Chondrocyte (in vitro differentiated cells): ENCODE data around the gene ATP6V1E1. TPM values are rescaled to one million over a fixed set of nuclear protein-coding genes. Genes with fewer than 3 reads are reported as not detected.

Experiments
- DNase-seq: peaks from one replicate; pipeline ENCODE4 v3.0.0; 2021; ENCODE audit warnings: mixed read lengths, low spot score
- H3K27ac Mint-ChIP-seq: one replicate; pipeline ENCODE4 v1.8.0; 2021; ENCODE audit warnings: mild to moderate bottlenecking, moderate library complexity, mixed read lengths; ENCODE audit not compliant: unreplicated experiment
- H3K27me3 Mint-ChIP-seq: 2 replicates; pipeline ENCODE4 v1.8.0; 2021; ENCODE audit warnings: low read depth, mixed read lengths
- H3K36me3 Mint-ChIP-seq: 2 replicates; pipeline ENCODE4 v1.8.0; 2021; ENCODE audit warnings: low read depth, mixed read lengths
- H3K4me1 Mint-ChIP-seq: 2 replicates; pipeline ENCODE4 v1.8.0; 2021; ENCODE audit warnings: low read depth, mild to moderate bottlenecking, mixed read lengths
- H3K4me3 Mint-ChIP-seq: one replicate; pipeline ENCODE4 v1.8.0; 2021; ENCODE audit warnings: mild to moderate bottlenecking, moderate library complexity, mixed read lengths; ENCODE audit not compliant: unreplicated experiment
- H3K9me3 Mint-ChIP-seq: 2 replicates; pipeline ENCODE4 v1.8.0; 2021; ENCODE audit warnings: low read depth, mixed read lengths
- CTCF ChIP-seq: fragments of 200-600 bp; sonication (generic); IDR thresholded peaks from 2 replicates; pipeline ENCODE4 v1.5.0; 2021; ENCODE audit warnings: antibody characterized with exemption, mild to moderate bottlenecking, moderate library complexity
- total RNA-seq: library from RNA; stranded (reverse); gene quantifications from 3 replicates; pipeline ENCODE4 v1.2.1, GENCODE V29; 2021

ATP6V1E1 gene
- total RNA-seq, 1 donor from 2014 or later: 120 TPM

- Mint-ChIP-seq H3K4me3 (no peak overlapping the region), H3K9me3 (no peaks in the 10 kb centered on the region), H3K36me3 (no peaks in the 10 kb centered on the region), H3K27ac (no peak overlapping the region), H3K4me1 (peaks cover 2% of the 10 kb centered on the region), H3K27me3 (no peaks in the 10 kb centered on the region)
- DNase-seq: no peak
- TF ChIP-seq CTCF: no peak
Observed at GRCh38 chr22:17583151-17583550, 45.4 kb downstream of the ATP6V1E1 start.

- Mint-ChIP-seq H3K27ac (no peak overlapping the region), H3K4me3 (no peak overlapping the region), H3K36me3 (no peaks in the 10 kb centered on the region), H3K4me1 (peaks cover 5% of the 10 kb centered on the region), H3K27me3 (no peaks in the 10 kb centered on the region), H3K9me3 (no peaks in the 10 kb centered on the region)
- TF ChIP-seq CTCF: no peak
- DNase-seq: no peak
Observed at GRCh38 chr22:17581631-17582030, 46.9 kb downstream of the ATP6V1E1 start.

GRCh38 chr22:17581056-17581455 is 47.5 kb downstream of the ATP6V1E1 start:
- H3K27me3 Mint-ChIP-seq: no peaks in the 10 kb centered on the region

GRCh38 chr22:17580441-17581031 is 48.0 kb downstream of the ATP6V1E1 start:
- Mint-ChIP-seq H3K27me3 (no peaks in the 10 kb centered on the region), H3K4me1 (peaks cover 8% of the 10 kb centered on the region), H3K9me3 (no peaks in the 10 kb centered on the region), H3K27ac (no peak overlapping the region), H3K4me3 (no peak overlapping the region), H3K36me3 (no peaks in the 10 kb centered on the region)
- DNase-seq: no peak
- no peak for TF ChIP-seq CTCF

More at GRCh38 chr22:17581056-17581455, 47.5 kb downstream of the ATP6V1E1 start:
- Mint-ChIP-seq H3K4me3 (no peak overlapping the region), H3K27ac (no peak overlapping the region), H3K4me1 (peaks cover 8% of the 10 kb centered on the region), H3K9me3 (no peaks in the 10 kb centered on the region), H3K36me3 (no peaks in the 10 kb centered on the region)
- no peak for DNase-seq
- TF ChIP-seq CTCF: no peak

GRCh38 chr22:17579535-17579981 is 49.0 kb downstream of the ATP6V1E1 start:
- Mint-ChIP-seq H3K36me3 (no peaks in the 10 kb centered on the region), H3K27me3 (no peaks in the 10 kb centered on the region), H3K9me3 (no peaks in the 10 kb centered on the region), H3K4me1 (peaks cover 8% of the 10 kb centered on the region), H3K27ac (no peak overlapping the region), H3K4me3 (no peak overlapping the region)
- DNase-seq: no peak
- no peak for TF ChIP-seq CTCF
